Measurements from ENCODE around the gene FAM120B. TPM values are rescaled to one million over a fixed set of nuclear protein-coding genes. Genes with fewer than 3 reads are reported as not detected.

Gene FAM120B
- total RNA-seq, 1 donor from 2014 or later: 48.3 TPM

DNA sequence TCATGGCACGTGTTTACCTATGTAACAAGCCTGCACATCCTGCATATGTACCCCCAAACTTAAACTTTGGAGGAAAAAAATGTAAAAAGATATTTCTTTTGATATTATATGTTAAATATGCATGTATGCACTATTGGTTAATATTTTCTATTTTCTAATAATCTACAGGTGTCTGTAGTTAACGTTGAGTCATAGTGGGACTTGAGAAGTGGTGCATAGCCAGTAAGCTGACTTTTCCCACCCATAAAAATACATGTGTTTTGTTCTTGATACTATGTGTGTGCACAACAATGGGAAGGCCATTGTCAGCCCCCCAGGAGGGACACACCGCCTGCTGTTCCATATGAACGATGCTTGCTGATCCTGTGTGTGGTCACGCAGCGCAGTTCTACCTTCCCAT, 49.1 kb downstream of the FAM120B start:
- H3K4me3 Mint-ChIP-seq (ENCODE audit: unreplicated experiment): no peak overlapping the region
- no peaks in the 10 kb centered on the region for H3K4me1 Mint-ChIP-seq (ENCODE audit: unreplicated experiment)
- H3K36me3 Mint-ChIP-seq (ENCODE audit: low read depth, unreplicated experiment): peaks cover 42% of the 10 kb centered on the region
- DNase-seq (ENCODE audit: low spot score): no peak
- H3K27ac Mint-ChIP-seq (ENCODE audit: unreplicated experiment): no peak overlapping the region
- H3K27me3 Mint-ChIP-seq (ENCODE audit: unreplicated experiment): peaks cover 2% of the 10 kb centered on the region
- TF ChIP-seq, protein P1, sequence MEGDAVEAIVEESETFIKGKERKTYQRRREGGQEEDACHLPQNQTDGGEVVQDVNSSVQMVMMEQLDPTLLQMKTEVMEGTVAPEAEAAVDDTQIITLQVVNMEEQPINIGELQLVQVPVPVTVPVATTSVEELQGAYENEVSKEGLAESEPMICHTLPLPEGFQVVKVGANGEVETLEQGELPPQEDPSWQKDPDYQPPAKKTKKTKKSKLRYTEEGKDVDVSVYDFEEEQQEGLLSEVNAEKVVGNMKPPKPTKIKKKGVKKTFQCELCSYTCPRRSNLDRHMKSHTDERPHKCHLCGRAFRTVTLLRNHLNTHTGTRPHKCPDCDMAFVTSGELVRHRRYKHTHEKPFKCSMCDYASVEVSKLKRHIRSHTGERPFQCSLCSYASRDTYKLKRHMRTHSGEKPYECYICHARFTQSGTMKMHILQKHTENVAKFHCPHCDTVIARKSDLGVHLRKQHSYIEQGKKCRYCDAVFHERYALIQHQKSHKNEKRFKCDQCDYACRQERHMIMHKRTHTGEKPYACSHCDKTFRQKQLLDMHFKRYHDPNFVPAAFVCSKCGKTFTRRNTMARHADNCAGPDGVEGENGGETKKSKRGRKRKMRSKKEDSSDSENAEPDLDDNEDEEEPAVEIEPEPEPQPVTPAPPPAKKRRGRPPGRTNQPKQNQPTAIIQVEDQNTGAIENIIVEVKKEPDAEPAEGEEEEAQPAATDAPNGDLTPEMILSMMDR (IDR thresholded peaks at IDR 0.05; ENCODE audit: unreplicated experiment): no peak
- peaks cover 9% of the 10 kb centered on the region for H3K9me3 Mint-ChIP-seq (ENCODE audit: unreplicated experiment)

DNA sequence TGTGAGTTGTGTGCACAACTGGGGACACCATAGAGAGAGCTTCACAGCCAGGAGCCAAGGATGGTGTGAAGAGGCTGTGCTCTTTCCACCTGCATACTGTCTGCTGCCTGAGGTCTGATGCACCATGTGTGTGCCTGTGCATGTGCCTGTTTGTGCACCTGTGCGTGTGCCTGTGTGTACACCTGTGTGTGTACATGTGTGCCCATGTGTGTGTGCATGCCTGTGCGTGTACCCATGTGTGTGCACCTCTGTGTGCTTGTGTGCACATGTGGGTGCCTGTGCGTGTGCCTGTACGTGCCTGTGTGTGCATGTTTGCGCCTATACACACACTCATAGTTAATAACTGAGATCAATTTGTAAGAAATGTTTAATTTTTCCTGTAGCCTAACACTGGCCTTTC, 51.3 kb downstream of the FAM120B start:
- H3K4me1 Mint-ChIP-seq (ENCODE audit: unreplicated experiment): no peaks in the 10 kb centered on the region
- no peak overlapping the region for H3K27ac Mint-ChIP-seq (ENCODE audit: unreplicated experiment)

DNA sequence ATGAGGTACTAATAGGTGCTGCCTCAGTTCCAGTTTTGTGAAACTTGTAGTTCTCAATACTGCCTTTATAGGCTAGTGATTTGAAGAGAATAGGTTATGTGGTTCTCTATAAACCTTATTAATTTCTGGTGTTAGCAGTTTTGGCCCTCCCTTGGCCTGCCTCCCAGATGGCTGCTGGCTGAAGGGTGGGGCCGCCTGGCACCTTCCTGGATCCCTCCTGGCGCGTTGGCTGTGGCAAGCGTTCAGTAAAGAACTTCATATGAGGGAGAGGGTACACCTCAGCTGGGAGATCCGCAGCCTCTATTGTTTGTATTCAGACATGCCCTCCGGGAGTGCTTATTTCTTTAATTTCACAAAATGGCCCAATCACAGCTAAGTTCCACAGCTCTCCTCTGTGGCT, 51.9 kb downstream of the FAM120B start:
- H3K9me3 Mint-ChIP-seq (ENCODE audit: unreplicated experiment): no peaks in the 10 kb centered on the region

More for the DNA sequence above, 51.3 kb downstream of the FAM120B start:
- Mint-ChIP-seq H3K27me3 (ENCODE audit: unreplicated experiment) (peaks cover 2% of the 10 kb centered on the region), H3K36me3 (ENCODE audit: low read depth, unreplicated experiment) (peaks cover 25% of the 10 kb centered on the region), H3K9me3 (ENCODE audit: unreplicated experiment) (no peaks in the 10 kb centered on the region), H3K4me3 (ENCODE audit: unreplicated experiment) (no peak overlapping the region)
- DNase-seq (ENCODE audit: low spot score): no peak
- TF ChIP-seq, protein P1 (IDR thresholded peaks at IDR 0.05; ENCODE audit: unreplicated experiment): no peak

DNA sequence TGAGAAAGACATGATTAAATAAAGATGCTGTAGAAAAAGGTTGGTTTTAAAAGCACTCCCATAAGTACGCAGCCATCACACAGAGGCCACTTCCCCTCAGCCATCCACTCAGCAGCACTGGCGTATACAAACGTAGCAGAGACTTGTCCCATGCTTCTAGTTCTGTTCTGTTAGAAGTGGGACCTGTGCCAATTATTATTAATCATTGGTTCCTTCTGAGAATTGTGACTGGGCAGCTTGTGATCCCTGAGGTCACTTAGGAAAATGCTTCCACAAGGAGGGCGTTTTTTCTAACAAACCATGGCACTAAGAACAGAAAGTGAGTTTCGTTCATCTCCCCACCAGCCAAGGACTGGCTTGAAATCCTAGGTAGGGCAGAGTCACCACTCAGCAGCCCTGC, 53.9 kb downstream of the FAM120B start:
- Mint-ChIP-seq H3K4me3 (ENCODE audit: unreplicated experiment) (no peak overlapping the region), H3K4me1 (ENCODE audit: unreplicated experiment) (no peaks in the 10 kb centered on the region), H3K27ac (ENCODE audit: unreplicated experiment) (no peak overlapping the region), H3K27me3 (ENCODE audit: unreplicated experiment) (peaks cover 1% of the 10 kb centered on the region), H3K9me3 (ENCODE audit: unreplicated experiment) (no peaks in the 10 kb centered on the region), H3K36me3 (ENCODE audit: low read depth, unreplicated experiment) (peaks cover 38% of the 10 kb centered on the region)
- TF ChIP-seq, protein P1 (IDR thresholded peaks at IDR 0.05; ENCODE audit: unreplicated experiment): no peak
- DNase-seq (ENCODE audit: low spot score): no peak

More for the DNA sequence above, 51.9 kb downstream of the FAM120B start:
- Mint-ChIP-seq H3K4me3 (ENCODE audit: unreplicated experiment) (no peak overlapping the region), H3K36me3 (ENCODE audit: low read depth, unreplicated experiment) (peaks cover 31% of the 10 kb centered on the region), H3K27ac (ENCODE audit: unreplicated experiment) (no peak overlapping the region), H3K27me3 (ENCODE audit: unreplicated experiment) (peaks cover 2% of the 10 kb centered on the region), H3K4me1 (ENCODE audit: unreplicated experiment) (no peaks in the 10 kb centered on the region)
- TF ChIP-seq, protein P1 (IDR thresholded peaks at IDR 0.05; ENCODE audit: unreplicated experiment): no peak
- DNase-seq (ENCODE audit: low spot score): no peak

DNA sequence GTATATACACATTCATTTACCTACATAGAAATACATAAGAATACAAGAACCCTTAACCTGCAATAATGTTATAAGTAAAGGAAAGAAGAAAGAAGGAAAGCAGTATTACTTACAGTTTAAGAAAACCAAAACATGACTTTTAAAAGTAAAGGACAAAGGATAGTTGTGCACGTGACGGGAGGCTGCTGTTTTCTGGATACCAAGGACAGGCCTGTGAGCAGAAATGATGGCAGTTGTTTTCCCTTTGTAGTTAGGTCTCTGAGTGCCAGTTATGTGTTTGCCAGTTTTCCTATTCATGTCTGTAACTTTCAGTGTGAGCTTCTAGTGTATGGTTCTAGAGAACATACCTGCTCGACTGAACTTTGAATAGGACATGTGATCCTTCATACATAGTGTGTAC, 54.8 kb downstream of the FAM120B start:
- H3K4me1 Mint-ChIP-seq (ENCODE audit: unreplicated experiment): no peaks in the 10 kb centered on the region
- H3K9me3 Mint-ChIP-seq (ENCODE audit: unreplicated experiment): no peaks in the 10 kb centered on the region
- H3K27me3 Mint-ChIP-seq (ENCODE audit: unreplicated experiment): peaks cover 1% of the 10 kb centered on the region
- no peak overlapping the region for H3K27ac Mint-ChIP-seq (ENCODE audit: unreplicated experiment)
- TF ChIP-seq, protein P1 (IDR thresholded peaks at IDR 0.05; ENCODE audit: unreplicated experiment): no peak
- no peak overlapping the region for H3K4me3 Mint-ChIP-seq (ENCODE audit: unreplicated experiment)
- no peak for DNase-seq (ENCODE audit: low spot score)
- peaks cover 44% of the 10 kb centered on the region for H3K36me3 Mint-ChIP-seq (ENCODE audit: low read depth, unreplicated experiment)
